ENCODE measurements around the gene HAS3. TPM values are rescaled to one million over a fixed set of nuclear protein-coding genes. Genes with fewer than 3 reads are reported as not detected.

The HAS3 gene
- total RNA-seq, 1 donor: 0.84 TPM

GRCh38 chr16:69108905-69109252 is 3.4 kb downstream of the HAS3 start:
- no peak overlapping the region for H3K4me3 ChIP-seq (ENCODE audit: low read length)
- H3K4me1 ChIP-seq (ENCODE audit: insufficient read depth, low read length): peaks cover 24% of the 10 kb centered on the region
- peaks cover 42% of the 10 kb centered on the region for H3K27me3 ChIP-seq (ENCODE audit: insufficient read depth, low read length)
- H3K9me3 ChIP-seq (ENCODE audit: low read depth, low read length): no peaks in the 10 kb centered on the region

DNA sequence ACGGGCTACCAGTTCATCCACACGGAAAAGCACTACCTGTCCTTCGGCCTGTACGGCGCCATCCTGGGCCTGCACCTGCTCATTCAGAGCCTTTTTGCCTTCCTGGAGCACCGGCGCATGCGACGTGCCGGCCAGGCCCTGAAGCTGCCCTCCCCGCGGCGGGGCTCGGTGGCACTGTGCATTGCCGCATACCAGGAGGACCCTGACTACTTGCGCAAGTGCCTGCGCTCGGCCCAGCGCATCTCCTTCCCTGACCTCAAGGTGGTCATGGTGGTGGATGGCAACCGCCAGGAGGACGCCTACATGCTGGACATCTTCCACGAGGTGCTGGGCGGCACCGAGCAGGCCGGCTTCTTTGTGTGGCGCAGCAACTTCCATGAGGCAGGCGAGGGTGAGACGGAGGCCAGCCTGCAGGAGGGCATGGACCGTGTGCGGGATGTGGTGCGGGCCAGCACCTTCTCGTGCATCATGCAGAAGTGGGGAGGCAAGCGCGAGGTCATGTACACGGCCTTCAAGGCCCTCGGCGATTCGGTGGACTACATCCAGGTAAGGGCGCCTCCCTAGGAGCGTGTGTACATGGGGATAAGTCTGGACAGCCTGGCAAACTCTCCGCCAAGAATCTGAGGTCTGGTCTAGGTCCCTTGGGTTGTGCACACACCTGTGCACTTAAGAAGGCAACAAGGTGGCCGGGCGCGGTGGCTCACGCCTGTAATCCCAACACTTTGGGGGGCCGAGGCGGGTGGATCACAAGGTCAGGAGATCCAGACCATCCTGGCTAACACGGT is 4.2 kb downstream of the HAS3 start:
- Histone ChIP-seq H3K27me3 (ENCODE audit: insufficient read depth, low read length) (peaks cover 38% of the 10 kb centered on the region), H3K4me3 (ENCODE audit: low read length) (no peak overlapping the region), H3K4me1 (ENCODE audit: insufficient read depth, low read length) (peaks cover 24% of the 10 kb centered on the region), H3K9me3 (ENCODE audit: low read depth, low read length) (no peaks in the 10 kb centered on the region)

DNA sequence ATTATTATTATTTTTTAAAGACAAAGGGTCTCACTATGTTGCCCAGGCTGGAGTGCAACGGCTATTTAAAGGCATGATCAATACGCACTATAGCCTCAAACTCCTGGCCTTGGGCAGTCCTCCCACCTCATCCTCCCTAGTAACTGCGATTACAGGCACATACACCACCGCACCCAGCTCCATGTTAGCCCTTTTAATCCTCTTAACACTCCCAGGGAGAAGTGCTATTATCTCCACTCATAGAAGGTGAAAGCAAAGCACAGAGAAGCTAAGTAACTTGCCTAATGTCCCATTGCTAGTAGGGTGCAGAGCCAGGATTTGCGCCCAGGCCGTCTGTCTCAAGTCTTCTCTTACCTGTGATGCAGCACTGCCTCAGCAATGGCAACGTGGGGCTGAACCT is 5.0 kb downstream of the HAS3 start:
- Histone ChIP-seq H3K9me3 (ENCODE audit: low read depth, low read length) (no peaks in the 10 kb centered on the region), H3K4me3 (ENCODE audit: low read length) (no peak overlapping the region), H3K4me1 (ENCODE audit: insufficient read depth, low read length) (peaks cover 21% of the 10 kb centered on the region)

GRCh38 chr16:69111216-69111875 is 5.9 kb downstream of the HAS3 start:
- Histone ChIP-seq H3K4me3 (ENCODE audit: low read length) (no peak overlapping the region), H3K9me3 (ENCODE audit: low read depth, low read length) (no peaks in the 10 kb centered on the region), H3K27me3 (ENCODE audit: insufficient read depth, low read length) (peaks cover 26% of the 10 kb centered on the region), H3K4me1 (ENCODE audit: insufficient read depth, low read length) (peaks cover 14% of the 10 kb centered on the region)

More for the DNA sequence above, 5.0 kb downstream of the HAS3 start:
- H3K27me3 ChIP-seq (ENCODE audit: insufficient read depth, low read length): peaks cover 31% of the 10 kb centered on the region

DNA sequence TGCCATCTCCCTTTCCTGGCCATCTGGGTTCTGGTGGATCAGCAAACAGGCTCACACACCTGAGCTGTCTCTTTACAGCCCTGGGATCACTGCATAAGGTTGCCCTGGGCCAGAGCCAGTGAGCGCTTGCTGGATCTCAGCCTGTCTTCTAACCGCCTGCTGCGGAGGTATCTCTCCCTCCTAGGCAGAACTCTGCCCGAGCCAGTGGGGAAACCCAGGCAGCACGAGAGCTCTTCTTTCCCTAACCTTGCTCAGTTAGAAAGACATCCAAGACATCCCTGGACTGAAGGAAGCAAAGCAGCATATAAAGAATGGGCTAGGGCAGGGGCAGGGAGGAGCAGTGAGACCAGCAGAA is 6.4 kb downstream of the HAS3 start:
- Histone ChIP-seq H3K4me1 (ENCODE audit: insufficient read depth, low read length) (peaks cover 9% of the 10 kb centered on the region), H3K9me3 (ENCODE audit: low read depth, low read length) (no peaks in the 10 kb centered on the region), H3K27me3 (ENCODE audit: insufficient read depth, low read length) (peaks cover 20% of the 10 kb centered on the region), H3K4me3 (ENCODE audit: low read length) (no peak overlapping the region)

DNA sequence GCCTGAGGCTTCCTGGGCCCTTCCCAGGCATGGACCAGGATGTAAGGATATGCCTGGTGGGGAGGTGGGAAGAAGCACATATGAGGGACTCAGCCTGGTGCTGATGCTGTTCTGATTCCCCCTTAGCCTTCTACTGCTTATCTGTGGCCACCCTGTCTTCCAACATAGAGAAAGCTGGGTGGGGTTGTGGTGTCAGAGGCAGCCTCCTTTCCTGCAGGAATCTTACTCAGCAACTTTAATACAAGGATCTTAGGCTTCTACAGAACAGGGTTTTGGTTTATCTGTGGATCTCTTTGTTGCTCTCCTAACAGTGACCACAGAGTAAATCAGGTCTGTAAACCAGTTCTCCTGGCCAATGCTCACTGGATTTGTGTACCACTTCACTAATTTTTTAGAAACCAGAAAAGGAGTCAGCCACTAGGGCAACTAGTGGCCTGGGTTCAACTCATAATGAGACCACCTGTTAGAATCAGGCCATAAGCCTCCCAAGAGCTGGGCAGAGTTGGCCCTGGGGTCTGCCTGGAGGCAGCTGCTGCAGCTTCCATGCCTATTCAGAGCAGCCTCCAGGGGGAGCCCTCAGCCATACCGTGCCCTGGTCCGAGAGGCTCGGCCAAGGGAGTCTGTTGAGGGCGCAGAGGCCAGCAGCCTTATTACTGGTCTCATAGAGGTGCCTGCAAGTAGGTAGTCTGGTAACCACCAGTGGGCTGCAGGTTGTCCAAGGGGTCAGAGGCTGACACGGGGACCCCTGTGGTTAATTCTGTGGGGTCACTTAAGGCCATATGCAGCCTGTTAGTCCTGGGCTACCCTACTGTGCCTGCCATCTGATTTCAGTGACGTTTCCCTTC is 7.1 kb downstream of the HAS3 start:
- H3K4me1 ChIP-seq (ENCODE audit: insufficient read depth, low read length): peaks cover 2% of the 10 kb centered on the region
- H3K9me3 ChIP-seq (ENCODE audit: low read depth, low read length): no peaks in the 10 kb centered on the region
- H3K4me3 ChIP-seq (ENCODE audit: low read length): no peak overlapping the region
- H3K27me3 ChIP-seq (ENCODE audit: insufficient read depth, low read length): peaks cover 14% of the 10 kb centered on the region

DNA sequence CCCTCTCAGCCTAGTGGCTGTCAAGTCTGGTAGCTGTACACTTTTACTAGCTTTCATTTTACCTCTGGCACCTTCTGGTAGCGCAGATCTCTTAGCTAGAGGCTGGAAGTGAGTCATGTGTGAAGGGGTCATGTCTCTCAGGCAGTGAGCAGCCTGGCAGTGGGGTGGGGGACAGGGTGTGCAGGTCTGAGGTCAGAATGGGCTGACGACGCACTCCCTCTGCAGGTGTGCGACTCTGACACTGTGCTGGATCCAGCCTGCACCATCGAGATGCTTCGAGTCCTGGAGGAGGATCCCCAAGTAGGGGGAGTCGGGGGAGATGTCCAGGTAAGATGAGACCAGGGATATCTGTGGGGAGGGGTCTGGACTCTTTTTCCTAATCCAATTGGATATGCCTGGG is 7.8 kb downstream of the HAS3 start:
- Histone ChIP-seq H3K4me3 (ENCODE audit: low read length) (no peak overlapping the region), H3K27me3 (ENCODE audit: insufficient read depth, low read length) (peaks cover 7% of the 10 kb centered on the region), H3K9me3 (ENCODE audit: low read depth, low read length) (no peaks in the 10 kb centered on the region)

GRCh38 chr16:69114346-69114975 is 9.0 kb downstream of the HAS3 start:
- H3K4me3 ChIP-seq (ENCODE audit: low read length): no peak overlapping the region
- H3K9me3 ChIP-seq (ENCODE audit: low read depth, low read length): no peaks in the 10 kb centered on the region

More for the DNA sequence above, 7.8 kb downstream of the HAS3 start:
- H3K4me1 ChIP-seq (ENCODE audit: insufficient read depth, low read length): no peaks in the 10 kb centered on the region

GRCh38 chr16:69114976-69115355 is 9.5 kb downstream of the HAS3 start:
- no peaks in the 10 kb centered on the region for H3K4me1 ChIP-seq (ENCODE audit: insufficient read depth, low read length)
- no peaks in the 10 kb centered on the region for H3K9me3 ChIP-seq (ENCODE audit: low read depth, low read length)
- no peaks in the 10 kb centered on the region for H3K27me3 ChIP-seq (ENCODE audit: insufficient read depth, low read length)
- no peak overlapping the region for H3K4me3 ChIP-seq (ENCODE audit: low read length)

More at GRCh38 chr16:69114346-69114975, 9.0 kb downstream of the HAS3 start:
- Histone ChIP-seq H3K27me3 (ENCODE audit: insufficient read depth, low read length) (no peaks in the 10 kb centered on the region), H3K4me1 (ENCODE audit: insufficient read depth, low read length) (no peaks in the 10 kb centered on the region)

GRCh38 chr16:69115361-69115760 is 9.9 kb downstream of the HAS3 start:
- H3K27me3 ChIP-seq (ENCODE audit: insufficient read depth, low read length): no peaks in the 10 kb centered on the region
- no peaks in the 10 kb centered on the region for H3K9me3 ChIP-seq (ENCODE audit: low read depth, low read length)
- no peak overlapping the region for H3K4me3 ChIP-seq (ENCODE audit: low read length)
- H3K4me1 ChIP-seq (ENCODE audit: insufficient read depth, low read length): no peaks in the 10 kb centered on the region

GRCh38 chr16:69115837-69116236 is 10.4 kb downstream of the HAS3 start:
- H3K4me1 ChIP-seq (ENCODE audit: insufficient read depth, low read length): no peaks in the 10 kb centered on the region
- H3K27me3 ChIP-seq (ENCODE audit: insufficient read depth, low read length): no peaks in the 10 kb centered on the region
- H3K9me3 ChIP-seq (ENCODE audit: low read depth, low read length): no peaks in the 10 kb centered on the region
- no peak overlapping the region for H3K4me3 ChIP-seq (ENCODE audit: low read length)

DNA sequence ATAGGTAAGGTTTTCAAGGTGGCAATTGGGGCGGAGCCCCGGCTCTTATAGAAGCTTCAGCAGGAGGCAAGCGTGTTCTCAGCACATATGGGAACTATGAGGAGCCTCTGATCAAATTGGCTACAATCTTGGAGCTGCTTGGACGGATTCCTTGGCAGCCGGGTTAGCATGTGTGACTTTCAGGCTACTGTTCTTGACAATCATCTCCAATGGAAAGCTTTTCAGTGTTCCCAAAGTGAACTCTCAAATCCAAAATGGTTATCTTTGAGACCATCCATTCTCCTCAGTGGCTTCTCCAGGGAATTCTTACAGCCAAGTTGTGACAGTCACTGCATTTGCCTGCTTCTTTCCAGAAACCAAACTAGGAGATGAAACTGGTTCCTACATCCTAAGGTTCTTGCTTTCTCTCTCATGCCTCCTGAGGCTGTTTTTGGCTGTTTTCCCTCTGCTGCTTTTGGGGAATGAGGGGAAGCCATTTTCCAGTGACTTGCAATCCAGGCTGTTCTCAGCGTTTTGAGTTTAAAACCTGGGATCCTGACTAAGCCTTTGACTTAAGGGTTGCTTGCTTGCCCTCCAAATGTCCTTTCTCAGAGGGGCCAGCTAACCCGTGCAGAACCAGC is 10.9 kb downstream of the HAS3 start:
- no peaks in the 10 kb centered on the region for H3K9me3 ChIP-seq (ENCODE audit: low read depth, low read length)
- no peak overlapping the region for H3K4me3 ChIP-seq (ENCODE audit: low read length)
- H3K27me3 ChIP-seq (ENCODE audit: insufficient read depth, low read length): no peaks in the 10 kb centered on the region
- H3K4me1 ChIP-seq (ENCODE audit: insufficient read depth, low read length): no peaks in the 10 kb centered on the region

GRCh38 chr16:69116906-69117305 is 11.5 kb downstream of the HAS3 start:
- Histone ChIP-seq H3K4me1 (ENCODE audit: insufficient read depth, low read length) (no peaks in the 10 kb centered on the region), H3K4me3 (ENCODE audit: low read length) (no peak overlapping the region), H3K9me3 (ENCODE audit: low read depth, low read length) (no peaks in the 10 kb centered on the region), H3K27me3 (ENCODE audit: insufficient read depth, low read length) (no peaks in the 10 kb centered on the region)

DNA sequence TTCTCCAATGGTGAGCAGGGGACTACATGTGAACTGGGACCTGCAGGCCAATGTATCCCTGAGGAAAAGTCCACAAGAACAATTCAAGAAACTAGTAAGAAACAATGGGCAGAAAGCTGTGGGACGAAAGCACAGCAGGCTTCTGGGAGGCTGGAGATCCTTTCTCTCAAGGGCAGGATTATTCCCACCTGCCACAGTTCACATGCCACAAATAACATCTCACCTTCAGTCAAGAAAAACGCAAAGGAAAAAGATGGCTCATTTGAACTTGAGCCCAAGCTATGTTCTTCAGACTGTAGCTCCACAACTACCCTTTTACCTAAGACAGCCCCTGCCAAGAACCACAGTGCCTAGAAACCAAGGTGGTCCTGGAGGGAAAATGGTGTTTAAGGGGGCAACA is 13.0 kb downstream of the HAS3 start:
- Histone ChIP-seq H3K27me3 (ENCODE audit: insufficient read depth, low read length) (no peaks in the 10 kb centered on the region), H3K4me3 (ENCODE audit: low read length) (no peak overlapping the region), H3K4me1 (ENCODE audit: insufficient read depth, low read length) (no peaks in the 10 kb centered on the region), H3K9me3 (ENCODE audit: low read depth, low read length) (no peaks in the 10 kb centered on the region)

All from mononuclear cell (primary cell).